GM23338 (cell line): ENCODE measurements around the gene PCNX1. TPM values are rescaled to one million over a fixed set of nuclear protein-coding genes. Genes with fewer than 3 reads are reported as not detected.

Experiments used
- ATAC-seq: fragments of 200-7000 bp; cut with Tn5 transposase; 3 replicates; pipeline ENCODE4 v1.9.1; 2020
- DNase-seq: peaks from one replicate; pipeline ENCODE4 v3.0.0-alpha.2; 2015; ENCODE audit warnings: low spot score
- H2AFZ ChIP-seq: fragments of 200-600 bp; sonication (generic); 2 replicates; pipeline ENCODE4 v1.8.0; 2016; ENCODE audit warnings: antibody characterized with exemption, mild to moderate bottlenecking, moderate library complexity
- H3F3A ChIP-seq: fragments of 200-600 bp; sonication (generic); replicated peaks from 2 replicates; pipeline ENCODE4 v1.8.0; 2017; ENCODE audit warnings: antibody characterized with exemption, mixed run types, low read depth
- H3K27ac ChIP-seq: fragments of 200-600 bp; sonication (generic); 2 replicates; pipeline ENCODE4 v1.6.1; 2016; ENCODE audit warnings: low read depth
- H3K27me3 ChIP-seq: fragments of 200-600 bp; sonication (generic); 2 replicates; pipeline ENCODE4 v1.8.0; 2016; ENCODE audit warnings: mild to moderate bottlenecking, mixed run types, moderate library complexity; ENCODE audit not compliant: insufficient read depth
- H3K36me3 ChIP-seq: fragments of 200-600 bp; sonication (generic); 2 replicates; pipeline ENCODE4 v1.8.0; 2016; ENCODE audit warnings: mild to moderate bottlenecking; ENCODE audit not compliant: insufficient read depth
- H3K4me1 ChIP-seq: fragments of 200-600 bp; sonication (generic); 2 replicates; pipeline ENCODE4 v1.8.0; 2016; ENCODE audit warnings: mild to moderate bottlenecking, moderate library complexity; ENCODE audit not compliant: insufficient read depth
- H3K4me2 ChIP-seq: fragments of 200-600 bp; sonication (generic); 2 replicates; pipeline ENCODE4 v1.7.1; 2017; ENCODE audit warnings: mixed run types
- H3K4me3 ChIP-seq: fragments of 200-600 bp; sonication (generic); 2 replicates; pipeline ENCODE4 v1.6.1; 2016; ENCODE audit warnings: mixed run types
- H3K79me2 ChIP-seq: fragments of 200-600 bp; sonication (generic); replicated peaks from 2 replicates; pipeline ENCODE4 v1.8.0; 2017; ENCODE audit warnings: mild to moderate bottlenecking; ENCODE audit not compliant: insufficient read depth
- H3K9me2 ChIP-seq: fragments of 200-600 bp; sonication (generic); 2 replicates; pipeline ENCODE4 v1.8.0; 2017; ENCODE audit not compliant: insufficient read depth
- H4K20me1 ChIP-seq: fragments of 200-600 bp; sonication (generic); replicated peaks from 2 replicates; pipeline ENCODE4 v1.8.0; 2017; ENCODE audit warnings: mild to moderate bottlenecking; ENCODE audit not compliant: insufficient read depth
- H3K27ac Mint-ChIP-seq: 2 replicates; pipeline ENCODE4 v1.8.0; 2020; ENCODE audit warnings: inconsistent platforms, mild to moderate bottlenecking, moderate library complexity, mixed read lengths
- H3K27me3 Mint-ChIP-seq: 3 replicates; pipeline ENCODE4 v1.8.0; 2022; ENCODE audit warnings: low read depth, mild to moderate bottlenecking, moderate library complexity, mixed read lengths, inconsistent platforms; ENCODE audit not compliant: insufficient read depth, poor library complexity
- H3K36me3 Mint-ChIP-seq: 3 replicates; pipeline ENCODE4 v1.8.0; 2021; ENCODE audit warnings: low read depth, mild to moderate bottlenecking, inconsistent platforms, moderate library complexity, mixed read lengths
- H3K4me1 Mint-ChIP-seq: 3 replicates; pipeline ENCODE4 v1.8.0; 2020; ENCODE audit warnings: mild to moderate bottlenecking, inconsistent platforms, mixed read lengths
- H3K4me3 Mint-ChIP-seq: 3 replicates; pipeline ENCODE4 v1.8.0; 2021; ENCODE audit warnings: moderate library complexity, mild to moderate bottlenecking, inconsistent platforms, mixed read lengths
- H3K9me3 Mint-ChIP-seq: 3 replicates; pipeline ENCODE4 v1.8.0; 2020; ENCODE audit warnings: moderate library complexity, mild to moderate bottlenecking, inconsistent platforms, mixed read lengths
- CREB1 ChIP-seq: fragments of 250-450 bp; sonication (Bioruptor Pico); IDR thresholded peaks from 2 replicates; pipeline ENCODE4 v1.5.0; 2020; ENCODE audit warnings: low read depth, mild to moderate bottlenecking, moderate library complexity
- EZH2 ChIP-seq: fragments of 200-600 bp; sonication (generic); IDR thresholded peaks from one replicate; pipeline ENCODE4 v1.8.0; 2017; ENCODE audit warnings: antibody characterized with exemption, mild to moderate bottlenecking, low read depth; ENCODE audit not compliant: unreplicated experiment
- POLR2AphosphoS5 ChIP-seq: IDR thresholded peaks from 2 replicates; pipeline ENCODE4 v1.6.1; 2016; ENCODE audit warnings: antibody characterized with exemption, low read depth
- STAT1 ChIP-seq: IDR thresholded peaks from one replicate; pipeline ENCODE4 v1.6.1; 2016; ENCODE audit warnings: antibody characterized with exemption; ENCODE audit not compliant: unreplicated experiment
- ZNF114 ChIP-seq: fragments of 250-450 bp; sonication (Bioruptor Pico); IDR thresholded peaks from 2 replicates; pipeline ENCODE4 v1.5.0; 2020; ENCODE audit warnings: mild to moderate bottlenecking, moderate library complexity
- polyA plus RNA-seq: library from polyadenylated mRNA; unstranded; fragments of >200 nt; fragmentation: Nextera tagmentation; extraction: Ambion mirVana; gene quantifications from 2 replicates; pipeline ENCODE4 v1.2.1, GENCODE V29; 2016
- total RNA-seq: library from RNA; depleted of rRNA; stranded (reverse); fragments of >200 nt; shearing (Covaris generic); gene quantifications from 2 replicates; pipeline ENCODE4 v1.2.3, GENCODE V29; 2014
- TF ChIP-seq, protein P1 (sequence below): fragments of 250-450 bp; sonication (Bioruptor Pico); IDR thresholded peaks from 2 replicates; pipeline ENCODE4 v1.5.0; 2020; ENCODE audit warnings: mild to moderate bottlenecking, moderate library complexity
- TF ChIP-seq, protein P2 (sequence below): IDR thresholded peaks from 2 replicates; pipeline ENCODE4 v1.6.1; 2016; ENCODE audit warnings: antibody characterized with exemption
- TF ChIP-seq, protein P3 (sequence below): IDR thresholded peaks from one replicate; pipeline ENCODE4 v1.6.1; 2018; ENCODE audit warnings: antibody characterized with exemption; ENCODE audit not compliant: unreplicated experiment

The PCNX1 gene
- total and polyA plus RNA-seq, 2 experiments from 2014 or later = 19.4 to 53.1 TPM

DNA sequence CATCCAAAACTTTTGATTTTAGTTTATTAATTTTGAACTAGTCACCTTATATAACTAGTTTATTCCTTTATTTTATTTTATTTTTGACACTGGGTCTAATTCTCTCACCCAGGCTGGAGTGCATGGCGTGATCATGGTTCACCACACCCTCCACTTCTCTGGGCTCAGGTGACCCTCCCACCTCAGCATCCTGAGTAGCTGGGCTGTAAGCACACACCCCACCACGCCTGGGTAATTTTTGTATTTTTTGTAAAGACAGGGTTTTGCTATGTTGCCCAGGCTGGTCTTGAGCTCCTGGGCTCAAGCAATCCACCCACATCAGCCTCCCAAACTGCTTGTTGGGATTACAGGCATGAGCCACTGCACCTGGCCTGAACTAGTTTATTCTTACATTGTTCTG, 17.3 kb downstream of the PCNX1 start (continued):
- TF ChIP-seq, protein P1, sequence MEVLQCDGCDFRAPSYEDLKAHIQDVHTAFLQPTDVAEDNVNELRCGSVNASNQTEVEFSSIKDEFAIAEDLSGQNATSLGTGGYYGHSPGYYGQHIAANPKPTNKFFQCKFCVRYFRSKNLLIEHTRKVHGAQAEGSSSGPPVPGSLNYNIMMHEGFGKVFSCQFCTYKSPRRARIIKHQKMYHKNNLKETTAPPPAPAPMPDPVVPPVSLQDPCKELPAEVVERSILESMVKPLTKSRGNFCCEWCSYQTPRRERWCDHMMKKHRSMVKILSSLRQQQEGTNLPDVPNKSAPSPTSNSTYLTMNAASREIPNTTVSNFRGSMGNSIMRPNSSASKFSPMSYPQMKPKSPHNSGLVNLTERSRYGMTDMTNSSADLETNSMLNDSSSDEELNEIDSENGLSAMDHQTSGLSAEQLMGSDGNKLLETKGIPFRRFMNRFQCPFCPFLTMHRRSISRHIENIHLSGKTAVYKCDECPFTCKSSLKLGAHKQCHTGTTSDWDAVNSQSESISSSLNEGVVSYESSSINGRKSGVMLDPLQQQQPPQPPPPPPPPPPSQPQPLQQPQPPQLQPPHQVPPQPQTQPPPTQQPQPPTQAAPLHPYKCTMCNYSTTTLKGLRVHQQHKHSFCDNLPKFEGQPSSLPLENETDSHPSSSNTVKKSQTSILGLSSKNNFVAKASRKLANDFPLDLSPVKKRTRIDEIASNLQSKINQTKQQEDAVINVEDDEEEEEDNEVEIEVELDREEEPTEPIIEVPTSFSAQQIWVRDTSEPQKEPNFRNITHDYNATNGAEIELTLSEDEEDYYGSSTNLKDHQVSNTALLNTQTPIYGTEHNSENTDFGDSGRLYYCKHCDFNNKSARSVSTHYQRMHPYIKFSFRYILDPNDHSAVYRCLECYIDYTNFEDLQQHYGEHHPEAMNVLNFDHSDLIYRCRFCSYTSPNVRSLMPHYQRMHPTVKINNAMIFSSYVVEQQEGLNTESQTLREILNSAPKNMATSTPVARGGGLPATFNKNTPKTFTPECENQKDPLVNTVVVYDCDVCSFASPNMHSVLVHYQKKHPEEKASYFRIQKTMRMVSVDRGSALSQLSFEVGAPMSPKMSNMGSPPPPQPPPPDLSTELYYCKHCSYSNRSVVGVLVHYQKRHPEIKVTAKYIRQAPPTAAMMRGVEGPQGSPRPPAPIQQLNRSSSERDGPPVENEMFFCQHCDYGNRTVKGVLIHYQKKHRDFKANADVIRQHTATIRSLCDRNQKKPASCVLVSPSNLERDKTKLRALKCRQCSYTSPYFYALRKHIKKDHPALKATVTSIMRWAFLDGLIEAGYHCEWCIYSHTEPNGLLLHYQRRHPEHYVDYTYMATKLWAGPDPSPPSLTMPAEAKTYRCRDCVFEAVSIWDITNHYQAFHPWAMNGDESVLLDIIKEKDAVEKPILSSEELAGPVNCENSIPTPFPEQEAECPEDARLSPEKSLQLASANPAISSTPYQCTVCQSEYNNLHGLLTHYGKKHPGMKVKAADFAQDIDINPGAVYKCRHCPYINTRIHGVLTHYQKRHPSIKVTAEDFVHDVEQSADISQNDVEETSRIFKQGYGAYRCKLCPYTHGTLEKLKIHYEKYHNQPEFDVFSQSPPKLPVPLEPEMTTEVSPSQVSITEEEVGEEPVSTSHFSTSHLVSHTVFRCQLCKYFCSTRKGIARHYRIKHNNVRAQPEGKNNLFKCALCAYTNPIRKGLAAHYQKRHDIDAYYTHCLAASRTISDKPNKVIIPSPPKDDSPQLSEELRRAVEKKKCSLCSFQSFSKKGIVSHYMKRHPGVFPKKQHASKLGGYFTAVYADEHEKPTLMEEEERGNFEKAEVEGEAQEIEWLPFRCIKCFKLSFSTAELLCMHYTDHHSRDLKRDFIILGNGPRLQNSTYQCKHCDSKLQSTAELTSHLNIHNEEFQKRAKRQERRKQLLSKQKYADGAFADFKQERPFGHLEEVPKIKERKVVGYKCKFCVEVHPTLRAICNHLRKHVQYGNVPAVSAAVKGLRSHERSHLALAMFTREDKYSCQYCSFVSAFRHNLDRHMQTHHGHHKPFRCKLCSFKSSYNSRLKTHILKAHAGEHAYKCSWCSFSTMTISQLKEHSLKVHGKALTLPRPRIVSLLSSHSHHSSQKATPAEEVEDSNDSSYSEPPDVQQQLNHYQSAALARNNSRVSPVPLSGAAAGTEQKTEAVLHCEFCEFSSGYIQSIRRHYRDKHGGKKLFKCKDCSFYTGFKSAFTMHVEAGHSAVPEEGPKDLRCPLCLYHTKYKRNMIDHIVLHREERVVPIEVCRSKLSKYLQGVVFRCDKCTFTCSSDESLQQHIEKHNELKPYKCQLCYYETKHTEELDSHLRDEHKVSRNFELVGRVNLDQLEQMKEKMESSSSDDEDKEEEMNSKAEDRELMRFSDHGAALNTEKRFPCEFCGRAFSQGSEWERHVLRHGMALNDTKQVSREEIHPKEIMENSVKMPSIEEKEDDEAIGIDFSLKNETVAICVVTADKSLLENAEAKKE = no peak
- TF ChIP-seq ZNF114 (CRISPR knock-in tag) = no peak
- no peak for TF ChIP-seq EZH2
- TF ChIP-seq STAT1 = no peak
- TF ChIP-seq, protein P2, sequence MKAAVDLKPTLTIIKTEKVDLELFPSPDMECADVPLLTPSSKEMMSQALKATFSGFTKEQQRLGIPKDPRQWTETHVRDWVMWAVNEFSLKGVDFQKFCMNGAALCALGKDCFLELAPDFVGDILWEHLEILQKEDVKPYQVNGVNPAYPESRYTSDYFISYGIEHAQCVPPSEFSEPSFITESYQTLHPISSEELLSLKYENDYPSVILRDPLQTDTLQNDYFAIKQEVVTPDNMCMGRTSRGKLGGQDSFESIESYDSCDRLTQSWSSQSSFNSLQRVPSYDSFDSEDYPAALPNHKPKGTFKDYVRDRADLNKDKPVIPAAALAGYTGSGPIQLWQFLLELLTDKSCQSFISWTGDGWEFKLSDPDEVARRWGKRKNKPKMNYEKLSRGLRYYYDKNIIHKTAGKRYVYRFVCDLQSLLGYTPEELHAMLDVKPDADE = no peak

DNA sequence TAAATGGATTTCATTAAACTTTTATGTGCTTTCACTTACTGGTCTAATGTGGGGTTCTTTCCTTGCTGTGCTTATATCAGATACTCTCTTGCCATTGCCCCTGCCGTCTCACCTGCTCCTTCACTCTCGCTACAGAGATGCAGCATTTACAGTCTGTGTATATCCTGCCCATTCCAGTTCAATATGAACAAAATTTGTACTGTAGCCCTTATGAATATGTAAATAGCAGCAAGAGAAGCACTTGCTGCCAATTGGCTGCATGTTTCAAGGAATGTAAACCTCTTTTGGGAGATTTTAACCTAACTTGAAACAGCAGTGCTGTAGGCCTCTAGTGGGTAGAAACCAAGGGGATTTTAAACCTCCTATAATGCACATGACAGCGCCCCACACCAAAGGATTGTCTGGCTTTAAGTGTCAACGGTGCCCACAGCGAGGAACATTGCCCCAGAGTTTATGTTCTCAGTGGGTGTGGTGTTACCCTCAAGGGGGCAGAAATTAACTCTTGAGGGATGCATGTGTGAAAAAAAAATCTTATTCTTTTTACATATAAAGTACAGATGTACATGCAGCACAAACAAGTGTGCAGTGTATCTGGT, 19.1 kb downstream of the PCNX1 start:
- Histone ChIP-seq H3K79me2 (peaks cover 100% of the 10 kb centered on the region), H3F3A (no peaks in the 10 kb centered on the region), H3K4me2 (no peak overlapping the region), H3K4me3 (no peak overlapping the region), H3K9me2 (no peaks in the 10 kb centered on the region), H3K36me3 (no peaks in the 10 kb centered on the region), H3K4me1 (peaks cover 8% of the 10 kb centered on the region), H3K27ac (no peak overlapping the region), H3K27me3 (no peaks in the 10 kb centered on the region), H4K20me1 (peaks cover 40% of the 10 kb centered on the region), H2AFZ (no peak overlapping the region)
- DNase-seq = no peak
- peaks cover 22% of the 10 kb centered on the region for H3K4me1 Mint-ChIP-seq
- TF ChIP-seq STAT1 (no peak), POLR2AphosphoS5 (no peak), CREB1 (no peak)
- TF ChIP-seq, protein P3, sequence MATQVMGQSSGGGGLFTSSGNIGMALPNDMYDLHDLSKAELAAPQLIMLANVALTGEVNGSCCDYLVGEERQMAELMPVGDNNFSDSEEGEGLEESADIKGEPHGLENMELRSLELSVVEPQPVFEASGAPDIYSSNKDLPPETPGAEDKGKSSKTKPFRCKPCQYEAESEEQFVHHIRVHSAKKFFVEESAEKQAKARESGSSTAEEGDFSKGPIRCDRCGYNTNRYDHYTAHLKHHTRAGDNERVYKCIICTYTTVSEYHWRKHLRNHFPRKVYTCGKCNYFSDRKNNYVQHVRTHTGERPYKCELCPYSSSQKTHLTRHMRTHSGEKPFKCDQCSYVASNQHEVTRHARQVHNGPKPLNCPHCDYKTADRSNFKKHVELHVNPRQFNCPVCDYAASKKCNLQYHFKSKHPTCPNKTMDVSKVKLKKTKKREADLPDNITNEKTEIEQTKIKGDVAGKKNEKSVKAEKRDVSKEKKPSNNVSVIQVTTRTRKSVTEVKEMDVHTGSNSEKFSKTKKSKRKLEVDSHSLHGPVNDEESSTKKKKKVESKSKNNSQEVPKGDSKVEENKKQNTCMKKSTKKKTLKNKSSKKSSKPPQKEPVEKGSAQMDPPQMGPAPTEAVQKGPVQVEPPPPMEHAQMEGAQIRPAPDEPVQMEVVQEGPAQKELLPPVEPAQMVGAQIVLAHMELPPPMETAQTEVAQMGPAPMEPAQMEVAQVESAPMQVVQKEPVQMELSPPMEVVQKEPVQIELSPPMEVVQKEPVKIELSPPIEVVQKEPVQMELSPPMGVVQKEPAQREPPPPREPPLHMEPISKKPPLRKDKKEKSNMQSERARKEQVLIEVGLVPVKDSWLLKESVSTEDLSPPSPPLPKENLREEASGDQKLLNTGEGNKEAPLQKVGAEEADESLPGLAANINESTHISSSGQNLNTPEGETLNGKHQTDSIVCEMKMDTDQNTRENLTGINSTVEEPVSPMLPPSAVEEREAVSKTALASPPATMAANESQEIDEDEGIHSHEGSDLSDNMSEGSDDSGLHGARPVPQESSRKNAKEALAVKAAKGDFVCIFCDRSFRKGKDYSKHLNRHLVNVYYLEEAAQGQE = no peak
- ATAC-seq = no peak
- H3K9me3 Mint-ChIP-seq = no peaks in the 10 kb centered on the region
- H3K27ac Mint-ChIP-seq = no peak overlapping the region
- H3K4me3 Mint-ChIP-seq = no peak overlapping the region
- H3K27me3 Mint-ChIP-seq = no peaks in the 10 kb centered on the region
- H3K36me3 Mint-ChIP-seq = no peaks in the 10 kb centered on the region
